HL-60 (cell line): Measurements from ENCODE around the gene MARCOL.

Source experiments
- CTCF ChIP-seq: IDR thresholded peaks from one replicate; pipeline ENCODE4 v1.5.1; 2011; ENCODE audit warnings: low read length, control low read depth, inconsistent platforms; ENCODE audit not compliant: insufficient read depth
- POLR2AphosphoS5 ChIP-seq: IDR thresholded peaks from 2 replicates; pipeline ENCODE4 v1.6.1; 2012; ENCODE audit warnings: low read depth

GRCh38 chr5:148205044-148205806, 33.1 kb upstream of the MARCOL start:
- TF ChIP-seq CTCF (no peak), POLR2AphosphoS5 (no peak)
